ENCODE measurements around the gene SFT2D3.

Gene SFT2D3

DNA sequence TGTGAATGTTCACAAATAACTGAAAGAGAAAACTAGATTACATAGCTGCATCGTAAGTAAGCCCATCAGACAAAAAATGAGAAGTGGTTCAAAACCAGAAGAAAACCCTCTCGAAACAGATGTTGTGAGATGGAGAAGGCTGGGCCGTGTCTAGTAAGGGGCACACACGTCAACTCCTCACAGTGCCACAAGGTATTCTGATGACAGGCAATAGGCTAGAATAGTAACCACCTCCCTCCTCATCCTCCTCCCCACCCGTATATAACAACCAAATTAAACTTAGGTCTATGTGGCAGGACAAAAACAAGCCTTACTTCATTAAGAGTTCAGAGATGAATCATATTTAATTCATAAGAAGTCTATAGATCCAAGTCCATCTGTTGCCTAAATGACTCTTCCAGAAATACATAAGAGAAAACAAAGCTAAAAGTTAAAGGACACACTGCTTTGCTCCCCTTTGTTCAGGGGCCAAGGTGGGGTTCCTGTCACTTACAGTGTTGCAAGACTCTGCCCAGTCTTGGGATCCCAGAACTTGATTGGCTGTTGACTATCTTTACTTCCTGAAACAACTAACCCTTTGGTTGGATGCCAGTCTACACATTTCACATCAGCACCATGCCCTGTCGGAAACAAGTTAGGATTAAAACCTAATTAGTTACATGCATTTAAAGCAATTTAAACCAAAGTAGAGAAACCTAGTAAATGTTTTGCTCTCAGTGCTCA lies 25.0 kb downstream of the SFT2D3 start:
- Histone ChIP-seq H3K79me2 (ENCODE audit: insufficient read depth, low read length) (no peaks in the 10 kb centered on the region), H3K4me2 (ENCODE audit: insufficient read depth, low read length) (no peak overlapping the region), H4K20me1 (ENCODE audit: insufficient read depth, low read length) (no peaks in the 10 kb centered on the region), H3K4me1 (ENCODE audit: insufficient read depth, low read length) (no peaks in the 10 kb centered on the region), H3K9me3 (ENCODE audit: insufficient read depth, low read length, severe bottlenecking) (no peaks in the 10 kb centered on the region), H2AFZ (ENCODE audit: low read depth, low read length) (no peak overlapping the region), H3K27me3 (ENCODE audit: insufficient read depth, low read length, poor library complexity) (no peaks in the 10 kb centered on the region), H3K36me3 (ENCODE audit: insufficient read depth, low read length) (peaks cover 27% of the 10 kb centered on the region), H3K9ac (ENCODE audit: low read depth, low read length) (no peak overlapping the region), H3K4me3 (ENCODE audit: low read depth in 1 of 2, low read length in 2 of 2) (no peak overlapping the region), H3K27ac (ENCODE audit: low read length) (no peak overlapping the region)
- no peak for TF ChIP-seq EZH2 (IDR thresholded peaks at IDR 0.05; ENCODE audit: borderline replicate concordance, low read depth, low read length, severe bottlenecking)
- TF ChIP-seq CTCF (IDR thresholded peaks at IDR 0.05; ENCODE audit: borderline replicate concordance, extremely low read depth, low read length, poor library complexity, severe bottlenecking), result no peak
- no peak for ATAC-seq (ENCODE audit: insufficient read depth, low read depth)
- DNase-seq, result no peak

GRCh38 chr2:127733113-127733815 lies 32.0 kb downstream of the SFT2D3 start:
- no peak overlapping the region for H2AFZ ChIP-seq (ENCODE audit: low read depth, low read length)
- no peak overlapping the region for H3K9ac ChIP-seq (ENCODE audit: low read depth, low read length)
- no peak for ATAC-seq (ENCODE audit: insufficient read depth, low read depth)
- H3K79me2 ChIP-seq (ENCODE audit: insufficient read depth, low read length), result no peaks in the 10 kb centered on the region
- no peak overlapping the region for H3K4me3 ChIP-seq (ENCODE audit: low read depth in 1 of 2, low read length in 2 of 2)
- H3K36me3 ChIP-seq (ENCODE audit: insufficient read depth, low read length), result peaks cover 18% of the 10 kb centered on the region; the same call in 1 of the 2 replicates
- no peak for TF ChIP-seq EZH2 (IDR thresholded peaks at IDR 0.05; ENCODE audit: borderline replicate concordance, low read depth, low read length, severe bottlenecking)
- TF ChIP-seq CTCF (IDR thresholded peaks at IDR 0.05; ENCODE audit: borderline replicate concordance, extremely low read depth, low read length, poor library complexity, severe bottlenecking), result no peak
- no peaks in the 10 kb centered on the region for H4K20me1 ChIP-seq (ENCODE audit: insufficient read depth, low read length)
- no peak for DNase-seq
- H3K27me3 ChIP-seq (ENCODE audit: insufficient read depth, low read length, poor library complexity), result no peaks in the 10 kb centered on the region
- H3K4me2 ChIP-seq (ENCODE audit: insufficient read depth, low read length), result no peak overlapping the region
- H3K9me3 ChIP-seq (ENCODE audit: insufficient read depth, low read length, severe bottlenecking), result no peaks in the 10 kb centered on the region
- no peaks in the 10 kb centered on the region for H3K4me1 ChIP-seq (ENCODE audit: insufficient read depth, low read length)
- no peak overlapping the region for H3K27ac ChIP-seq (ENCODE audit: low read length)

DNA sequence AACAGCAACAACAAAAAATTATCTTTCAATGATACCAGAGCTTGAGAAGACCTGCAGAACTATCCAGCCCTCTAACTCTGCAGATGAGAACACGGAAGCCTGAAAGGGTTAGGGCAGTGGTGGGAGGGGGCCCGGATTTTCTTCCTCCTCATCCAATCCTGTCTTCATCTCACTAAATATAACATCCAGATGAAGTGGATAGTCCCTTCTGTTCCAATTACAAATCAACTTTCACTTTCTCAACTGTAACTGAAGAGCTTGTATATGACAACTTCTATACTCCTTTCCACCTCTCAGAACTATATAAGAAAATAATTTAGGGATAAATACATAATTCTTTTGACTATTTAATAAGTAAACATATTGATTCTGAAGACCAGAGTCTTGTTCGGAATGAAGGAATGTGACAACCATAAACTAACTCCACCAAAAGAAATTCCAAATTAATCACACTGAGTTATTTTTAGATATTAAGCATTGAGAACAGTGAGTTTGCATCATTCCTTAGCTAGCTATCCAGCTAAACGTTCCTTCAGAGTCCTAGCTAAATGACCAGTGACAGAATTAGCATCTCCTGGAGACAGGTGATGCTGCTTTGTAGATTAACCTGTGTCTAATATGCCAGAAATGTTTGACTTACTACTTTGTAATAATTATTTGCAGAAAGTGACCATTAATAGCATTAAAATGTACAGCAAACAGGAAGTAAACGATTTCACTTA lies 32.7 kb downstream of the SFT2D3 start:
- H3K4me3 ChIP-seq (ENCODE audit: low read depth in 1 of 2, low read length in 2 of 2), result no peak overlapping the region
- no peaks in the 10 kb centered on the region for H3K4me1 ChIP-seq (ENCODE audit: insufficient read depth, low read length)
- TF ChIP-seq CTCF (IDR thresholded peaks at IDR 0.05; ENCODE audit: borderline replicate concordance, extremely low read depth, low read length, poor library complexity, severe bottlenecking), result no peak
- no peak for TF ChIP-seq EZH2 (IDR thresholded peaks at IDR 0.05; ENCODE audit: borderline replicate concordance, low read depth, low read length, severe bottlenecking)
- ATAC-seq (ENCODE audit: insufficient read depth, low read depth), result no peak
- DNase-seq, result no peak
- no peak overlapping the region for H3K4me2 ChIP-seq (ENCODE audit: insufficient read depth, low read length)
- H3K36me3 ChIP-seq (ENCODE audit: insufficient read depth, low read length), result peaks cover 18% of the 10 kb centered on the region; the same call in 1 of the 2 replicates
- H3K9me3 ChIP-seq (ENCODE audit: insufficient read depth, low read length, severe bottlenecking), result no peaks in the 10 kb centered on the region
- H3K9ac ChIP-seq (ENCODE audit: low read depth, low read length), result no peak overlapping the region
- H3K27ac ChIP-seq (ENCODE audit: low read length), result no peak overlapping the region
- no peak overlapping the region for H2AFZ ChIP-seq (ENCODE audit: low read depth, low read length)
- no peaks in the 10 kb centered on the region for H3K27me3 ChIP-seq (ENCODE audit: insufficient read depth, low read length, poor library complexity)
- H3K79me2 ChIP-seq (ENCODE audit: insufficient read depth, low read length), result no peaks in the 10 kb centered on the region
- no peaks in the 10 kb centered on the region for H4K20me1 ChIP-seq (ENCODE audit: insufficient read depth, low read length)

Measured in DND-41 (cell line).